ENCODE data around the gene ARFIP1.
A peak's percentile ranks its signal among the peaks of the same experiment; 100 is the strongest.
"Not testable (repeated sequence)": the region's sequence is repeated elsewhere in the genome, so short reads cannot be mapped to it uniquely, and the experiment has no call there.

Gene ARFIP1

GRCh38 chr4:152836936-152837335 lies 57.2 kb downstream of the ARFIP1 start:
- DNase-seq (ENCODE audit: low read depth): no peak
- no peak overlapping the region for H3K4me3 ChIP-seq (ENCODE audit: low read length)
- no peak for TF ChIP-seq CTCF (IDR thresholded peaks at IDR 0.05; ENCODE audit: insufficient read depth, low read depth, low read length, missing control alignments)

GRCh38 chr4:152839729-152840128 lies 60.0 kb downstream of the ARFIP1 start:
- not testable (repeated sequence) for H3K4me3 ChIP-seq (ENCODE audit: low read length); DNase-seq (ENCODE audit: low read depth)

GRCh38 chr4:152843481-152844090 lies 63.8 kb downstream of the ARFIP1 start:
- TF ChIP-seq CTCF (IDR thresholded peaks at IDR 0.05; ENCODE audit: insufficient read depth, low read depth, low read length, missing control alignments): no peak
- DNase-seq (ENCODE audit: low read depth): peak; percentile 29

GRCh38 chr4:152847376-152847775 lies 67.6 kb downstream of the ARFIP1 start:
- no peak for TF ChIP-seq CTCF (IDR thresholded peaks at IDR 0.05; ENCODE audit: insufficient read depth, low read depth, low read length, missing control alignments)
- no peak for DNase-seq (ENCODE audit: low read depth)
- H3K4me3 ChIP-seq (ENCODE audit: low read length): no peak overlapping the region

More at GRCh38 chr4:152843481-152844090, 63.8 kb downstream of the ARFIP1 start:
- H3K4me3 ChIP-seq (ENCODE audit: low read length): no peak overlapping the region

- TF ChIP-seq CTCF (IDR thresholded peaks at IDR 0.05; ENCODE audit: insufficient read depth, low read depth, low read length, missing control alignments): no peak
- no peak overlapping the region for H3K4me3 ChIP-seq (ENCODE audit: low read length)
- DNase-seq (ENCODE audit: low read depth): no peak
Observed at GRCh38 chr4:152848508-152848907, 68.8 kb downstream of the ARFIP1 start.

- TF ChIP-seq CTCF (IDR thresholded peaks at IDR 0.05; ENCODE audit: insufficient read depth, low read depth, low read length, missing control alignments): no peak
- peak; percentile 81 for DNase-seq (ENCODE audit: low read depth)
- no peak overlapping the region for H3K4me3 ChIP-seq (ENCODE audit: low read length)
Observed at GRCh38 chr4:152849350-152849749, 69.6 kb downstream of the ARFIP1 start.

GRCh38 chr4:152850377-152850776 lies 70.6 kb downstream of the ARFIP1 start:
- DNase-seq (ENCODE audit: low read depth): peak; percentile 87
- TF ChIP-seq CTCF (IDR thresholded peaks at IDR 0.05; ENCODE audit: insufficient read depth, low read depth, low read length, missing control alignments): no peak
- no peak overlapping the region for H3K4me3 ChIP-seq (ENCODE audit: low read length)
